Lower lobe of right lung (tissue), 2 donors: Measurements from ENCODE around the gene POU6F2. TPM values are rescaled to one million over a fixed set of nuclear protein-coding genes. Genes with fewer than 3 reads are reported as not detected.

Source experiments
- ATAC-seq, 2 donors: fragments of 200-7000 bp; cut with Tn5 transposase; one replicate each; pipeline ENCODE4 v1.9.1; 2020 to 2022; ENCODE audit warnings: mild to moderate bottlenecking in 2 of 2, moderate library complexity in 2 of 2
- DNase-seq: peaks from one replicate; pipeline ENCODE4 v3.0.0-alpha.2; 2020
- H3K27ac ChIP-seq: fragments of 200-600 bp; one replicate; pipeline ENCODE4 v1.8.0; 2022
- H3K27me3 ChIP-seq: fragments of 200-600 bp; one replicate; pipeline ENCODE4 v1.8.0; 2022; ENCODE audit warnings: low read depth
- H3K36me3 ChIP-seq: fragments of 200-600 bp; one replicate; pipeline ENCODE4 v1.8.0; 2022; ENCODE audit warnings: mild to moderate bottlenecking
- H3K4me1 ChIP-seq: fragments of 200-600 bp; one replicate; pipeline ENCODE4 v1.8.0; 2022
- H3K4me3 ChIP-seq: fragments of 200-600 bp; one replicate; pipeline ENCODE4 v1.8.0; 2022; ENCODE audit warnings: mild to moderate bottlenecking
- H3K9me3 ChIP-seq: fragments of 200-600 bp; one replicate; pipeline ENCODE4 v1.8.0; 2022
- CTCF ChIP-seq: fragments of 200-600 bp; IDR thresholded peaks from one replicate; pipeline ENCODE4 v1.8.0; 2022; ENCODE audit warnings: antibody characterized with exemption, mild to moderate bottlenecking
- intact Hi-C: fragments of 100-400 bp; cut with DNase I; formaldehyde crosslinking; loops from one replicate; pipeline ENCODE4 v1.11.0; 2022
- total RNA-seq: library from RNA; stranded (reverse); fragmentation: NEBNext Ultra II Directional; extraction: Animal tissue kit (Norgen Biotek cat#: 25700); gene quantifications from one replicate; pipeline ENCODE4 v1.2.1, GENCODE V29; 2021
- donor health status: DM: no; HTN: yes; CAD: no; lungs with severe emphysema.

The POU6F2 gene
- total RNA-seq, 1 donor from 2014 or later, result not detected

DNA sequence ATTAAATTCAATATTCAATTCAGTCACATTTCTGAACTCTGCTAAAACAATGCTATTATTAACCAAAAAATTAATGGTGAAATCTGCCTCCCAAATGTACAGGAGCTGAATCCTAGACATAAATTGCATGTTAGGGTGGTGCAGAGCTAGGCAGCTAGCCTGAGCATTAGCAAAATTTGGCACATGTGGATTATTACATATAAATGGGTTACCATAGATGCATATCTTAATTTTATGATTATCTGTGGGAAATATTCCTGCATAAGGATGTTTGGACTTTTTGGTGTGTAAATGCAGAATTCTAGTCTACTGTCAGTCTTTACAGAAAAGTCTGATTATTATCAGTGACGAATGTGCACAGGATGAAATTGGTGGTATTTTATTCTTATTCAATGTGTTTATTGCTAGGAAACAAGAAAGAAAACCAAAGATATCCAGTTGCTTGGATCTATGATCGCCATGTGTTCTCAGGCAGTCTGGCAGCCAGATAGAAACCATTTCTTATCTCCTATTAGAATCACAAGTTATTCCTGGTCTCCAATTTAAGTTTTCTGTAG, 150.7 kb downstream of the POU6F2 start:
- no peak overlapping the region for H3K27ac ChIP-seq
- no peaks in the 10 kb centered on the region for H3K4me1 ChIP-seq
- TF ChIP-seq CTCF, result no peak
- H3K9me3 ChIP-seq, result no peaks in the 10 kb centered on the region
- H3K36me3 ChIP-seq, result no peaks in the 10 kb centered on the region
- H3K27me3 ChIP-seq, result no peaks in the 10 kb centered on the region
- DNase-seq (no peak), ATAC-seq (no peak)
- intact Hi-C loops, result no loop called here
- H3K4me3 ChIP-seq, result no peak overlapping the region

- no peak overlapping the region for H3K27ac ChIP-seq
- DNase-seq (no peak), ATAC-seq (peak in 1 of 2 donors; percentile 66)
- H3K27me3 ChIP-seq, result no peaks in the 10 kb centered on the region
- peak overlapping the region; percentile 25 for H3K4me3 ChIP-seq
- intact Hi-C loops, result no loop called here
- H3K9me3 ChIP-seq, result no peaks in the 10 kb centered on the region
- H3K4me1 ChIP-seq, result no peaks in the 10 kb centered on the region
- H3K36me3 ChIP-seq, result no peaks in the 10 kb centered on the region
- TF ChIP-seq CTCF, result no peak
These were observed 152.6 kb downstream of the POU6F2 start for GRCh38 chr7:39130274-39130673.

- H3K27ac ChIP-seq, result no peak overlapping the region
- H3K4me1 ChIP-seq, result no peaks in the 10 kb centered on the region
- peak; percentile 52 for DNase-seq
- intact Hi-C loops, result no loop called here
- H3K4me3 ChIP-seq, result peak overlapping the region; percentile 25
- H3K9me3 ChIP-seq, result no peaks in the 10 kb centered on the region
- no peaks in the 10 kb centered on the region for H3K27me3 ChIP-seq
- ATAC-seq, result peak; percentile 78 to 90
- H3K36me3 ChIP-seq, result no peaks in the 10 kb centered on the region
- TF ChIP-seq CTCF, result no peak
These were observed 153.3 kb downstream of the POU6F2 start for GRCh38 chr7:39130857-39131526.

DNA sequence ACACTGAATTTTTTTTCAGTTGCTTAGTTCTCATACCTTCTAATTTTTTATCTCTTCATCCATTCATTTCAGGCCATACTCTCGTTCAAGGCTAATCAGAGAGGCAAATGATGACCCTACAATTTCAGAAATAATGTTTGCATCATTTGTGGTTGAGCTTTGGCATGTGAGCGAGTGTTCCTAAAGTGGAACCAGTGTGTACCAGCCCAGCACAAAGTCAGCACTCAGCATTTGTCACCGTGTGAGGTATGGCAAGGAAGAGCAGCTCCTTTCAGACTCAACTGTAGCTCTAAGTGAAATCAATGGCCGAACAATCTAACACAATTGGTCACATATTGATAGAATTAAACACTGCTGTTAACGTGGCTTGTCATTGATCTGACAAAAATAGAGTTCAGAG, 154.6 kb downstream of the POU6F2 start:
- Histone ChIP-seq H3K4me1 (no peaks in the 10 kb centered on the region), H3K27ac (no peak overlapping the region), H3K27me3 (no peaks in the 10 kb centered on the region), H3K36me3 (no peaks in the 10 kb centered on the region), H3K9me3 (no peaks in the 10 kb centered on the region), H3K4me3 (no peak overlapping the region)
- DNase-seq, result no peak
- no peak for TF ChIP-seq CTCF
- no peak for ATAC-seq
- intact Hi-C loops, result no loop called here

GRCh38 chr7:39133088-39133487, 155.4 kb downstream of the POU6F2 start:
- Histone ChIP-seq H3K27ac (no peak overlapping the region), H3K27me3 (no peaks in the 10 kb centered on the region), H3K9me3 (no peaks in the 10 kb centered on the region), H3K4me3 (no peak overlapping the region), H3K36me3 (no peaks in the 10 kb centered on the region), H3K4me1 (no peaks in the 10 kb centered on the region)
- TF ChIP-seq CTCF, result no peak
- intact Hi-C loops, result no loop called here
- DNase-seq (no peak), ATAC-seq (no peak)
